8988T (cell line): Measurements from ENCODE around the gene F2RL1.
"Not testable (repeated sequence)": the region's sequence is repeated elsewhere in the genome, so short reads cannot be mapped to it uniquely, and the experiment has no call there.

Source experiments
- DNase-seq: peaks from one replicate; pipeline ENCODE4 v3.0.0; 2011

F2RL1 gene

GRCh38 chr5:76807296-76807695 is 11.5 kb upstream of the F2RL1 start:
- no peak for DNase-seq

- DNase-seq, result no peak
These were observed 10.6 kb upstream of the F2RL1 start for GRCh38 chr5:76808141-76808691.

- DNase-seq, result no peak
These were observed 9.7 kb upstream of the F2RL1 start for GRCh38 chr5:76809141-76809540.

- no peak for DNase-seq
These were observed 8.6 kb upstream of the F2RL1 start for GRCh38 chr5:76810236-76810635.

GRCh38 chr5:76811214-76811613 is 7.6 kb upstream of the F2RL1 start:
- no peak for DNase-seq

- DNase-seq, result not testable (repeated sequence)
These were observed 6.6 kb upstream of the F2RL1 start for GRCh38 chr5:76812209-76812608.

GRCh38 chr5:76813982-76814562 is 4.8 kb upstream of the F2RL1 start:
- no peak for DNase-seq

- DNase-seq, result no peak
These were observed 2.6 kb upstream of the F2RL1 start for GRCh38 chr5:76816110-76816831.

GRCh38 chr5:76819851-76820525 is 1.2 kb downstream of the F2RL1 start:
- no peak for DNase-seq

GRCh38 chr5:76820526-76820890 is 1.7 kb downstream of the F2RL1 start:
- DNase-seq, result no peak

GRCh38 chr5:76821136-76821535 is 2.3 kb downstream of the F2RL1 start:
- no peak for DNase-seq

GRCh38 chr5:76822105-76822731 is 3.4 kb downstream of the F2RL1 start:
- DNase-seq, result not testable (repeated sequence)

- DNase-seq, result not testable (repeated sequence)
These were observed 7.6 kb downstream of the F2RL1 start for GRCh38 chr5:76826416-76826815.

- DNase-seq, result no peak
These were observed 12.3 kb downstream of the F2RL1 start for GRCh38 chr5:76831110-76831452.

GRCh38 chr5:76836181-76836580 is 17.4 kb downstream of the F2RL1 start:
- no peak for DNase-seq

- DNase-seq, result no peak
These were observed 17.8 kb downstream of the F2RL1 start for GRCh38 chr5:76836585-76836984.

GRCh38 chr5:76838481-76839261 is 19.8 kb downstream of the F2RL1 start:
- no peak for DNase-seq

GRCh38 chr5:76841361-76841760 is 22.5 kb downstream of the F2RL1 start:
- DNase-seq, result no peak

- no peak for DNase-seq
These were observed 27.1 kb downstream of the F2RL1 start for GRCh38 chr5:76845890-76846289.

GRCh38 chr5:76849419-76850291 is 30.8 kb downstream of the F2RL1 start, which contains the start of gene S100Z:
TSS of gene S100Z (plus strand) at chr5:76850014. CDS start at chr5:76875360, 25,346 bp downstream.
- no peak for DNase-seq

- no peak for DNase-seq
These were observed 31.8 kb downstream of the F2RL1 start for GRCh38 chr5:76850543-76851145.
